CD4-positive, alpha-beta T cell (primary cell): ENCODE results near the gene SCARB1. TPM values are rescaled to one million over a fixed set of nuclear protein-coding genes. Genes with fewer than 3 reads are reported as not detected.

Experiments
- ATAC-seq: fragments of 200-7000 bp; cut with Tn5 transposase; one replicate; pipeline ENCODE4 v1.10.0; 2022; ENCODE audit warnings: mild to moderate bottlenecking; ENCODE audit not compliant: poor library complexity
- CTCF ChIA-PET: fragments of 350-600 bp; sonication (Branson Sonifier 250); formaldehyde crosslinking; loops from one replicate; lab custom pipeline; 2021; ENCODE audit warnings: antibody characterized with exemption, inconsistent platforms; lab: Charles Lee
- POLR2A ChIA-PET: fragments of 350-600 bp; sonication (Branson Sonifier 250); formaldehyde crosslinking; loops from one replicate; lab custom pipeline; 2021; ENCODE audit warnings: antibody characterized with exemption, inconsistent platforms; lab: Charles Lee
- DNase-seq, 14 experiments: peaks; one replicate each; pipeline ENCODE4 v3.0.0-alpha.2; 2013 to 2020; ENCODE audit warnings: mixed read lengths in 2 of 14
- H3K27ac ChIP-seq, 2 donors: one replicate each; pipeline versions ENCODE4 v1.5.1 to v1.7.0; 2013; ENCODE audit warnings: low read length in 2 of 2, low read depth in 1 of 2, mild to moderate bottlenecking in 1 of 2
- H3K27me3 ChIP-seq, 2 experiments: 1 replicate in 1 of 2; 2 replicates in 1 of 2; pipeline versions ENCODE4 v1.6.1 to v1.7.0; 2013; ENCODE audit warnings: low read length in 2 of 2, control low read depth in 1 of 2, mild to moderate bottlenecking in 1 of 2, moderate library complexity in 1 of 2; ENCODE audit not compliant: insufficient read depth in 2 of 2, control insufficient read depth in 1 of 2
- H3K36me3 ChIP-seq: one replicate; pipeline ENCODE4 v1.6.1; 2013; ENCODE audit warnings: low read length, control low read depth; ENCODE audit not compliant: insufficient read depth
- H3K4me1 ChIP-seq: one replicate; pipeline ENCODE4 v1.6.1; 2013; ENCODE audit warnings: low read length, control low read depth; ENCODE audit not compliant: insufficient read depth
- H3K4me3 ChIP-seq: one replicate; pipeline ENCODE4 v1.5.1; 2013; ENCODE audit warnings: mild to moderate bottlenecking, low read length, moderate library complexity
- H3K9me3 ChIP-seq, 2 experiments: 1 replicate in 1 of 2; 2 replicates in 1 of 2; pipeline versions ENCODE4 v1.6.1 to v1.7.0; 2013; ENCODE audit warnings: low read length in 2 of 2, mild to moderate bottlenecking in 2 of 2, control low read depth in 1 of 2, moderate library complexity in 1 of 2; ENCODE audit not compliant: control insufficient read depth in 1 of 2, insufficient read depth in 1 of 2
- H3K27ac Mint-ChIP-seq: one replicate; pipeline ENCODE4 v1.8.0; 2020; ENCODE audit warnings: mixed read lengths
- H3K27me3 Mint-ChIP-seq: one replicate; pipeline ENCODE4 v1.8.0; 2021; ENCODE audit warnings: mixed read lengths
- H3K36me3 Mint-ChIP-seq: one replicate; pipeline ENCODE4 v1.8.0; 2021; ENCODE audit warnings: low read depth, mixed read lengths
- H3K4me1 Mint-ChIP-seq: one replicate; pipeline ENCODE4 v1.8.0; 2021; ENCODE audit warnings: low read depth, mixed read lengths
- H3K4me3 Mint-ChIP-seq: one replicate; pipeline ENCODE4 v1.8.0; 2020; ENCODE audit warnings: mild to moderate bottlenecking, mixed read lengths
- H3K9me3 Mint-ChIP-seq: one replicate; pipeline ENCODE4 v1.8.0; 2020; ENCODE audit warnings: mixed read lengths
- intact Hi-C, 2 experiments: fragments of 100-400 bp; cut with DNase I in 1 of 2; cut with micrococcal nuclease in 1 of 2; formaldehyde crosslinking; loops; one replicate each; pipeline versions ENCODE4 v1.15.1 to v1.9.0; 2023 to 2025; cut with DNase I, micrococcal nuclease
- total RNA-seq, 174 experiments: library from RNA in 2 of 174; stranded (reverse) in 2 of 174; gene quantifications; one replicate each; pipeline ENCODE4 v1.2.3 and lab custom pipeline; 2021 to 2026
- TF ChIP-seq, protein P1 (sequence below): fragments of 200-600 bp; IDR thresholded peaks from one replicate; pipeline ENCODE4 v1.8.0; 2022; ENCODE audit warnings: antibody characterized with exemption, mild to moderate bottlenecking

SCARB1 gene
- total RNA-seq, 2 experiments from 2014 or later, result 2.3 to 3.7 TPM

DNA sequence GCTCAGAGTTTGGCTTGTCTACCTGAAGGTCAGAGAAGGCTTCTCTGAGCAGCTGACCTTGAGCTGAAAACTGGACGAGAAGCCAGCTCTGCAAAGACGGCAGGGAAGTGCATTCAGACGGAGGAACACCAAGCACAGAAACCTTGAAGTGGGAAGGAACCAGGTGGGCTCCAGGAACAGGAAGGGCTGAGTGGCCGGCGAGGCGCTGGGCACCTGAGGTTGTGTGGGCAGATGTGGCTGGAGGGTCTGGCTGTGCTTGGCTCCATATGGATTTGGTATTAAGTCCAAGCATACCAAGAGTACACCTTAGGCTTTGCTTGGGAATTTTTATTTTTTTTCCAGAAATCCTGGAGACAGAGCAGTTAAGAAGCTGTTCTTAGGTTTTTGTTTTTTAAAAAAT, 130.6 kb downstream of the SCARB1 start:
- Mint-ChIP-seq H3K9me3 (no peaks in the 10 kb centered on the region), H3K36me3 (no peaks in the 10 kb centered on the region), H3K4me3 (no peak overlapping the region), H3K4me1 (peaks cover 21% of the 10 kb centered on the region), H3K27me3 (no peaks in the 10 kb centered on the region), H3K27ac (no peak overlapping the region)
- H3K4me3 ChIP-seq, result no peak overlapping the region
- ChIA-PET POLR2A (no interaction called here), CTCF (no interaction called here)
- intact Hi-C loops, result no loop called here
- TF ChIP-seq, protein P1, sequence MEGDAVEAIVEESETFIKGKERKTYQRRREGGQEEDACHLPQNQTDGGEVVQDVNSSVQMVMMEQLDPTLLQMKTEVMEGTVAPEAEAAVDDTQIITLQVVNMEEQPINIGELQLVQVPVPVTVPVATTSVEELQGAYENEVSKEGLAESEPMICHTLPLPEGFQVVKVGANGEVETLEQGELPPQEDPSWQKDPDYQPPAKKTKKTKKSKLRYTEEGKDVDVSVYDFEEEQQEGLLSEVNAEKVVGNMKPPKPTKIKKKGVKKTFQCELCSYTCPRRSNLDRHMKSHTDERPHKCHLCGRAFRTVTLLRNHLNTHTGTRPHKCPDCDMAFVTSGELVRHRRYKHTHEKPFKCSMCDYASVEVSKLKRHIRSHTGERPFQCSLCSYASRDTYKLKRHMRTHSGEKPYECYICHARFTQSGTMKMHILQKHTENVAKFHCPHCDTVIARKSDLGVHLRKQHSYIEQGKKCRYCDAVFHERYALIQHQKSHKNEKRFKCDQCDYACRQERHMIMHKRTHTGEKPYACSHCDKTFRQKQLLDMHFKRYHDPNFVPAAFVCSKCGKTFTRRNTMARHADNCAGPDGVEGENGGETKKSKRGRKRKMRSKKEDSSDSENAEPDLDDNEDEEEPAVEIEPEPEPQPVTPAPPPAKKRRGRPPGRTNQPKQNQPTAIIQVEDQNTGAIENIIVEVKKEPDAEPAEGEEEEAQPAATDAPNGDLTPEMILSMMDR, result no peak
- H3K9me3 ChIP-seq, result peaks cover 0 to 12% of the 10 kb centered on the region in 2 experiments
- no peak for ATAC-seq
- H3K27me3 ChIP-seq, result no peaks in the 10 kb centered on the region
- no peak for DNase-seq
- no peaks in the 10 kb centered on the region for H3K36me3 ChIP-seq
- peaks cover 22% of the 10 kb centered on the region for H3K4me1 ChIP-seq
- no peak overlapping the region for H3K27ac ChIP-seq

DNA sequence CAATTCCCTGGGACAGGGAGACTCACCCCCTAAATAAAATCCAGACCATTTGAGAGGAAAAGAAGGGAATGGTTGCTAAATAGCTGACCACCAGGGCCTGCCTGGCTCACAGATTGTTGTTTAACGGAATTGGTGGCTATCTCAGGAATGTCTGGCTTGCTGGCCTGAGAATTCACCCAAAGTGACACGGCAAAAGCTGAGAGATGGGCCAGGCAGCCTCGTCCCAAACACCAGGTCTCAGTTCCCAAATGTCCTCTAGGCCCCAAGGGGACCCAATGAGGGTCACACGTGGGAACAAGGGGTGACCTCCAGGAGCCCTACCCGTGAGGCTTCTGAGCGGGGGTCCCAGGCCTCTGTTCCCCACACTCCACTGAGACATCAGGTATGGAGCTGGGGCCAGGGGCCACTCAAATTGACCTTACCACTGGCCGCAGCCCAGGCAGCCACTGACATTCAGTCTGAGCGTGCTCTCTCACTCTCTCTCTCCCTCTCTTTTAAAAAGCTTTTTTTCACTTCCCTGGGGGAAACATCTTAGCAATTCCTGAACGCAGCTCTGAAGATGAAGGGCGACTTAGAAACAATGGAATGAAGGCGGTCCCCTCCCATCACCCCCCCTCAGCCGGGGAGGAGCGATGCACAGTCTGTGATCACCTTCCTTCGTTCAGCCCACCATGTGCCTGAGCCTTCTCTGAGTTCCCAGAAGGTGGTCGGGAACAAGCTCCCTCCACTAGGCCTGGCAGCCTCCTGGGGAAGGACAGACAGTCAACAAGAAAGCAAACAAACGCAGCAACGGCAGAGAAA, 131.2 kb downstream of the SCARB1 start:
- Histone ChIP-seq H3K4me3 (no peak overlapping the region), H3K9me3 (peaks cover 0 to 15% of the 10 kb centered on the region in 2 experiments), H3K36me3 (no peaks in the 10 kb centered on the region), H3K27ac (no peak overlapping the region), H3K27me3 (no peaks in the 10 kb centered on the region), H3K4me1 (peaks cover 19% of the 10 kb centered on the region)
- CTCF ChIA-PET, result no interaction called here
- H3K9me3 Mint-ChIP-seq, result no peaks in the 10 kb centered on the region
- H3K27me3 Mint-ChIP-seq, result no peaks in the 10 kb centered on the region
- H3K27ac Mint-ChIP-seq, result no peak overlapping the region
- TF ChIP-seq, protein P1, result no peak
- ATAC-seq (no peak), DNase-seq (no peak)
- H3K4me3 Mint-ChIP-seq, result no peak overlapping the region
- POLR2A ChIA-PET, result no interaction called here
- peaks cover 21% of the 10 kb centered on the region for H3K4me1 Mint-ChIP-seq
- intact Hi-C loops, result no loop called here
- H3K36me3 Mint-ChIP-seq, result no peaks in the 10 kb centered on the region

DNA sequence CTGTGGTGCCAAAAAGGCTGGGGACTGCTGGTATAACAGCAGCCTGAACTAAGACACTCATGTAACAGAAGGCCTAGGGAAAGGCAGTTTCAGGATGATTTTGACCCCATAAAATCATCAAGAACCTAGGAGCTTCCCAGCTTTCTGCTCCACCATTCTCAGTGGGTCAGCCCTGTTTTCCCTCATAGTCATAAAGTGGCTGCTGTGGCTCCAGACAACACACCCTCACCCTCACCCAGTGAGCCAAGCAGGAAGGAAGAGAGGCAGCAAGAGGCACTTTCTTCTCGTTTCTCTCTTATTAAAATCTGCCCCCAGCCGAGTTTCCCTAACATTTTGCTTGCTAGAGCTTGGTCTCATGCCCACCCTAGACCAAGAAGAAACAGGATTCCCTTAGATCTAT, 131.8 kb downstream of the SCARB1 start:
- Mint-ChIP-seq H3K4me3 (no peak overlapping the region), H3K4me1 (peaks cover 21% of the 10 kb centered on the region), H3K36me3 (no peaks in the 10 kb centered on the region), H3K27me3 (no peaks in the 10 kb centered on the region), H3K27ac (no peak overlapping the region), H3K9me3 (no peaks in the 10 kb centered on the region)
- H3K4me3 ChIP-seq, result no peak overlapping the region
- H3K9me3 ChIP-seq, result peaks cover 0 to 14% of the 10 kb centered on the region in 2 experiments
- H3K36me3 ChIP-seq, result no peaks in the 10 kb centered on the region
- TF ChIP-seq, protein P1, result no peak
- POLR2A ChIA-PET, result no interaction called here
- no peak for DNase-seq
- no peaks in the 10 kb centered on the region for H3K27me3 ChIP-seq
- H3K27ac ChIP-seq, result no peak overlapping the region
- intact Hi-C loops, result no loop called here
- ATAC-seq, result no peak
- peaks cover 16% of the 10 kb centered on the region for H3K4me1 ChIP-seq
- CTCF ChIA-PET, result no interaction called here
